HG02798 (cell line): ENCODE data around the gene NLGN1.
"Not testable (repeated sequence)": the region's sequence is repeated elsewhere in the genome, so short reads cannot be mapped to it uniquely, and the experiment has no call there.

Experiments
- ATAC-seq: cut with Tn5 transposase; IDR thresholded peaks from one replicate; pipeline ENCODE4 v1.9.1; 2021; ENCODE audit warnings: mild to moderate bottlenecking; ENCODE audit not compliant: unreplicated experiment, poor library complexity

NLGN1 gene

DNA sequence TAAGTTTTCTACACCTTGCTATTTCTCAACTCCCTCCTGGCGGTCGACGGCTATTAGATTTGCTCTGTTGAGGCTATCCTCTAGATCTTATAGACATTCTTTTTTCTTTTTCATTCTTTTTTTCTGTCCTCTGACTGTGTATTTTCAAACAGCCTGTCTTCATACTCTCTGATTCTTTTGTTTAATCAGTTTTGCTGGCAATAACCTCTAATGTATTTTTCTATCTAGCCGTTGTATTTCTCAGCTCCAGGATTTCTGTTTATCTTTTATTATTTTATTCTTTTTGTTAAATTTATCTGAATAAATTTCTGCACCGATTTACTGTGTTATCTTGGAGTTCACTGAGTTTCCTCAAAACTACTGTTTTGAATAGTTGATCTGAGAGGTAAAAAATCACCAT lies 31.5 kb downstream of the NLGN1 start:
- no peak for ATAC-seq

DNA sequence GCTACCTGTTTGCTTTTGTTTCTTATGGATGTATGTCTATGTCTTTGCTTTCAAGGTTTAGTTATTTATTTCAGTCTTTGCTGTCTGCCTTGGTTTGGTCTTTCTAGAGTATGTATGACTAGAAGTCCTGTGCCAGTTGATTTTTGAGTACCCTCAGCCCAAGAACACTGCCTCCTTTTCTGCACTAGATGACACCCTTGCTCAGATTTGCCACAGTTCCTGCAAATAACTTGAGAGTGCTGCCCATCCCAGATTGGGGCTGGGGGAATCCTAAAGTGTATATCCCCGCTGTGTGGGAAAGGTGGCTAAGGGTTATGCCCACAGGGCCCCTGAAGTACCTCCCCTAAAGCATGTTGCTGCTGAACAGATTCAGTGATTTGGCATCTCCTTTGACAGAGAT lies 32.0 kb downstream of the NLGN1 start:
- no peak for ATAC-seq

DNA sequence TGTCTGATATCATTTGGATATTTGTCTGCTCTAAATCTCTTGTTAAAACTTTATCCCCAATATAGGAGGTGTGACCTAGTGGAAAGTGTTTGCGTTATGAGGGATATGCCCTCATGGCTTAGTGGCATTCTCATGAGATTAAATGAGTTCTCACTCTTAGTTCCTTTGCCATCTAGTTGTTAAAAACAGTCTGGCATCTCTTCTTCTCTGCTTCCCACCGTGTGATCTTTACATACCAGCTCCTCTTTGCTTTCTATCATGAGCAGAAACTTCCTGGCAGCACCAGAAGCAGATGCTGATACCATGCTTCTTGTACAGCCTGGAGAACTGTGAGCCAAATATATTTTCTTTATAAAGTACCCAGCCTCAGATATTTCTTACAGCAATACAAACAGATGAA lies 33.0 kb downstream of the NLGN1 start:
- no peak for ATAC-seq

DNA sequence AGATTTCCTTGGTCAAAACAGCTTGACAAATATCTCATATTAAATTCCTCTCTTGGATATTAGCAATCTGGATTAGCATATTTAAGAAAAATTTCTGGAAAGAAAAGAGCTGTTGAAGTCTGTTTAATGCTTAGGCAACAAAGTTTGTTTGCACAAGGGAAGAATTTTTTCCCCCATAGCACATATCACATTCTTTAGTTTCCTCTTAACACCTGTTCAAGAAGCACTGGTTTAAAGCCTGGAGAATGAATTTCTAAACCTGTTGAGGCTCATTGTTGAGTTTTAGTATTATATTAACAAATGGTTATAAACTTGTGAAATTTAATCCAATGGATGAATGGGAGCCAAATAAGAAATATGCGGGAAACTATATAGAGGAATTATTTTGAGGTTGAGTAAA lies 41.5 kb downstream of the NLGN1 start:
- ATAC-seq, result no peak

DNA sequence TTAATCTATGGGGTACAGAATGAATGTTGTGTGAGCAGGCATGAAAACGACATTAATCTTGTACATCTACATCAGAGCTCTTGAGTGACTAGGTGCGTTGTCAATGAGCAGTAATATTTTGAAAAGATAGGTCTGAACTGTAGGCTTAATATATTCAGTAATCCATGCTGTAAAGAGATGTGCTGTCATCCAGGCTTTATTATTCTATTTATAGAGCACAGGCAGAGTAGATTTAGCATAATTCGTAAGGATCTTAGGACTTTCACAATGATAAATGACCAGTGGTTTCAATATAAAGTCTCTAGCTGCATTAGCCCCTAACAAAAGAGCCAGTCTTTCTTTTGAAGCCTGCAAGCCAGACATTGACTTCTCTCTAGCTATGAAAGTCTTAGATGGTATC lies 43.0 kb downstream of the NLGN1 start:
- ATAC-seq, result no peak

DNA sequence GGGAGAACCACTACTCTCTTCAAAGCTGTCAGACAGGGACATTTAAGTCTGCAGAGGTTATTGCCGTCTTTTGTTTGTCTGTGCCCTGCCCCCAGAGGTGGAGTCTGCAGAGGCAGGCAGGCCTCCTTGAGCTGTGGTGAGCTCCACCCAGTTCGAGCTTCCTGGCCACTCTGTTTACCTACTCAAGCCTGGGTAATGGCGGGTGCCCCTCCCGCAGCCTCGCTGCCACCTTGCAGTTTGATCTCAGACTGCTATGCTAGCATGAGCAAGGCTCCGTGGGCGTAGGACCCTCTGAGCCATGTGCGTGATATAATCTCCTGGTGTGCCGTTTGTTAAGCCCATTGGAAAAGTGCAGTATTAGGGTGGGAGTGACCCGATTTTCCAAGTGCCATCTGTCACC lies 54.0 kb downstream of the NLGN1 start:
- not testable (repeated sequence) for ATAC-seq

DNA sequence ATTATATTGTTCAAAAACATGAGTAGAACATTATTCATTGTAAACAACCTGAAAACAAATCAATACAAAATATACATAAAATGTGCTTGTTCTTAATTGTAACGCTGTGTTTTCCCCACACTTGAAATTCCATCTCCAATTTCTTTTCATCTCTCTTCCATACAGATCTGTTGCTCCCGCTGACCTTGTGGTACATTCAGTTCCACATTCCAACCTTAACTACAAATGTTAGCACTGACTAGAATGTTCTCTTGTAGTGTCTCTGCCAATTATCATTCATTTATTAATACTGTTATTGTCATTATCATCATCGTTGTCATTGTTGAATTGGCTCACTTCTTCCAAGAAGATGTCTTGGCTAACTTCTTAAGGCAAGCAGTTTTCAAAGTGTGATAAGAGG lies 65.7 kb downstream of the NLGN1 start:
- no peak for ATAC-seq

DNA sequence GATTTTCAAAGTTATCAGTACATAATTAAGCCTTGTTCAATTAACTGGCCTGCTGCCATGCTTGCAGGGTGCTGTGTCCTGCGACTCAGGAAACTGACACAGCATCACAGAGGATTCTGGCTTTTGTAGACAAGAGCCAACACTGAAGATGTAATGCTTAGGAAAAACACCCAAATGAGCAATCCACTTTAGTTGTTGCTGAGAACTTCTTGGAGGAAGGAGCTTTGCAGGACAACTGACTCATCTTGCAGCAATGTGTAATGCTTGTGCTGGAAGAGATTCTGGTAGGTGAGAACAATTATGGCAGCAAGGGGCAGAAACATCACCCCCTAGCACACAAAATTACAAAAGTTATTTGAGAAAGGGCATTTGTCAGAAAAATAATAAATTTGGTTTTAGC lies 67.6 kb downstream of the NLGN1 start:
- no peak for ATAC-seq

DNA sequence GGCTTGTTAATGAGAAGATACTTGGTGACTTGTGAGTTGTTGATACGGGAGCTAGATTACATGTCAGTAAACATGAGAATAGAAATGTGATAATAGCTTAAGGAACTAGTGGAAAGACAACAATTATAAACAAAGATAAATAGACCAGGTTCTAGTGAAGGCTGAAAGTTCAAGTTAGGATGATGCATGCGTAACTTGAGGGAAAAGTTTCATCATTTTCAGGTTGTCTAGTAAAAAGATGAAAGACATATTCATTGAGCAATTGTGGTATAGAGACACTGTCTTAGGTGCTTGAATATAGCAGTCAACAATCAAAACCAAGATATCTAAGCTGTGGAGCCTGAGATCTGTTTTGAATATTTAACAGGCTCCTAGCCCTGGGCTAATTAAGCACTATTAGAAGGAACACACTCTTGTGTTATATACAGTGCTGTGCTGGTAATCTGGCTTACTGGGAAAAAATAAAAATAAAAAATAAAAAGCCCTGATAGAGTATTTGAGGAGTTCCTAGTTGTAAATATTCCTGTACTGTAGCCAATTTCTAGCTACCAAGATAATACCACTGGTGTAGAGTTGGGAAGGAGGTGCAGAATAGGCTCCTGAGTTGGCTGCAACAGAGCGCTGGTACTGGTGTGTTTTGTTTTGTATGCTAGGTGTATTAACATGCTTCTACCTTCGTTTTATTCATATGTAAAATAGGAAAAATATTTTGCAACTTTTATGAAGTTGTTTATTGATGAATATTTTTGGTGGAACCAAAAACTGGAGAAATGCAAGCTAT lies 68.5 kb downstream of the NLGN1 start:
- ATAC-seq, result no peak

DNA sequence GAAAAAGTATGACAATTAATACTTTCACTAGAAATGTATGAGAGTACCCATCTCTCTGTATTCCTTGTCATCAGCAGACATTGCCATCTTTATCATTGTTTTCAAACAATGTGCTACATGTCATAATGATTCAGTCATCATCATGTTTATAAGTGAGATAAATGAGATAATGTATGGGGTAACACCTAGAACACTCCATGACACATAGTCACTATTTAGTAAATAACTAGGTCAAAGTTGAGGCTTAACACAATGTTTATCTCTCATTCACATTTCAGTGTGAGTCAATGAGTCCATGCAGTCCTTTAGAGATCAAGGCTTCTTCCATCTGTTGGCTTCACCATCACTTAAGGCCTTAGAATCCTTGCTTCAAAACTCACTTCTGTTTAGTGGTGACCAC lies 70.0 kb downstream of the NLGN1 start:
- ATAC-seq, result no peak

DNA sequence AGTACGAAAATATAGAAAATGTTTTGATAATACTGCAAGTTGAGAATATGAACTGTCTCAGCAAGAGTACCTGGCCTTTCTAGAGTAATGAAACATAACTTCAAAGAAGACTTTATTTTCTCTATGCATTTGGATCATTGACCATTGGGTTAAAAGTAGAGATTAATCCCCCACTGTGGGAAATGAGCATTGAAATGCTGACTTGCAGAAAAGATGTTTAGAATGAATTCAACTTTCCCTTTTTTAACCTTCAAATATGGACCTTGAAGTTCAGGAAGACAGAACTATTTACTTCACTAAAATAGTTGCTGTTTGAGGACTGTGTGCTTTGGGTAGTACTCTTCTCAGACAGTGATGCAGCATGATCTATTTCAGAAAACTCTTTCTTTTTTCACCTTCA lies 75.7 kb downstream of the NLGN1 start:
- no peak for ATAC-seq

DNA sequence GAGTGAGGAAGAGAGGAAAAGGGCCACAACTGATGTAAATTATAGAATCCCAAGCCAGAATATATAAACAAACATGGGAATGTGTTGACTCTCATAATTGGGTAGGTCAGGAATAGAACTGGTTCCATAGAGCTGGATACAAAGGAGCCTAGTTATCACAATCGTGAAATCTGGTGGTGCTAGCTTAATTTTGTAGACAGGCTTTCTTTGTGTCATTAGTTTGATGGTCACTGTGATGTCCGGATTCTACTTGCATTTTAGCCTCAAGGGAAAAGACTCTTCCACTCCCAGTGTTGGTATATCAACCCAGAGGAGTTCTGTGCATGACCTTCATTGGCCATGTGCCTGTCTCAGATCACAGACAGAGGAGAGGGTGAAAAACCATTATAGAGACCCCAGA lies 81.8 kb downstream of the NLGN1 start:
- ATAC-seq, result no peak

DNA sequence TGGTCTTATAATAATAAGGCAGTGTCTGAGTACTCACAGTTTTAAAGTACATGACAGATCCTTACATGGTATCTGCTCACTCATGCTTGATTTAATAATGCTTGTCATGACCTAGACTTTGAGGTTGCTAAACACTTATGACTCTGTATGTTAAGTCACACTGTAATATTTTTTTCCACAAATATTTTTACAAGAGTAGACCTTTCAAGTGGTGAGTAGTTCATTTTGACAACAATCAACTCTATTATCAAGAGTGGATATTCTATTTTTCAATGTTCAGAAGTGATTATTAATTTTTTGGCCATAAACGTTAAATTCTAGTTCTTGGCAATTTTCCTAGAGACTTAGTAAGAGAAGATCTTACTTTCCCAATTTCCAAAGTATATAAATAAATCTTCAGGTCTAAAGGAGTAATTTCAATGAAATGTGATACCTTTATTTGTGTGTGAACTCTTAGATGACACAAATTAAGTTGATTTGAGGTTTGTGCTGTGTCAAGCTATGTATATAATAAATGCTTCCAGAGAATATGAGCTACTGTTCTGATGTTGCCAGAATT lies 104.5 kb downstream of the NLGN1 start:
- ATAC-seq, result no peak

DNA sequence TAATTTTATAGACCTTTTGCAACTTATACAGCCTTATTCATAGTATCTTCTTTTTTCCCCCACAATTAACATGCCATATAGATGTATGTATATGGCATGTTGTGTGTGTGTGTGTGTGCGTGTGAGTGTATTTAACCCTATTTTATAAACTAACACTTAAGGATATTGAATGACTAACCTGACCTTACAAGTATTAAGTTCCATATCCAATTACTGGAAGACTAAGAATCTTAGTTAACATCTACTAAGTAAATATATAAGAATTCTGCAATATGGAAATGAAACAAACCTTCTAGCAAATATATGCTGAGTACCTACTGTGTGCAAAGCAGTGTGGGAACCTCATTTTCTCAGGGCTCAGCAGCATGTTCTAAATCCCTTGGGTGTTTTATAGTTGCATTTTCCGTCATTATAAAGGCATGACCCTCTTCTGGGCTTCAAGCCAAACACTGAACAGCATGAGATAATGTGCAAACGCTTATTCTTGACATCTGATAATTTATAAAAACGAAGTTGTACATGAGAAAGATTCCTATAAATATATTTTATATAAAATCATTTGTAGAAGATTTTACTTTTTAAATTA lies 105.5 kb downstream of the NLGN1 start:
- ATAC-seq, result no peak

DNA sequence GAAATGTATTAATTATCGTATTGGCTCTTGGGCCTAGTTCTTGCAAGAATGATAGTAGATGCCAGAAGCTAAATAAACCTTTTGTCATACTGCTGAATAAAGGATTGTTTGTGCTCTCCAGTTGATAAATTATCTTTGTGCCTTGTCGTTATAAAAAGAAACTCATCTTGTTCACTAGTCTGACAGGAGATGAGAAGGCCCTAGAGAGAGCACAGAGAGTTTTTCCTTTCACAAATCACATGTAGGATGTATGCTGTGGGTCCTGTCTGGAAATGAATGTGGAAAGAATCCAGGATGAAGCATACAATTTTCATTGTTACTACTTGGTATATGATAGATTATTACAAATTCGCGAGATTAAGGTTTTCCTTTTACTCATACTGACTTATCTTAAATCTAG lies 113.0 kb downstream of the NLGN1 start:
- no peak for ATAC-seq

DNA sequence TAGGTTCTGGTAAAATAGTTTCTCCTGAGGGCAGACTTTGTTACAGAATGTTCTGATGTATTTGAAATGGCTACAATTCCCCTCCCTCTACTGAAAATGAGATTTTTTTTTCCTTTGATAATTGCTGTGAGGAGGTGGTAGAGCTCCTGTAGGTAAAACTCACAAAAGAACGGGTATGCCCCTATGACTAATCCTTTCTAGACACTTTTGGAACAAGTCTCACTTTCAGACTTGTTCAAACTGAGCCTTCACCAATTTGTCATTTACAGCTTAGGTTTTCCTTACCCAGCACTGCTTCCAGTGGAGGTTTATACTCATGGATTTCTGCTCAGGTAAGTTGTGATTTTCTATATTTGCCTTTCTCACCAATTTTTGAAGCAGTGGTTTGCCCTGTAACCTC lies 115.6 kb downstream of the NLGN1 start:
- peak; percentile 78 for ATAC-seq

DNA sequence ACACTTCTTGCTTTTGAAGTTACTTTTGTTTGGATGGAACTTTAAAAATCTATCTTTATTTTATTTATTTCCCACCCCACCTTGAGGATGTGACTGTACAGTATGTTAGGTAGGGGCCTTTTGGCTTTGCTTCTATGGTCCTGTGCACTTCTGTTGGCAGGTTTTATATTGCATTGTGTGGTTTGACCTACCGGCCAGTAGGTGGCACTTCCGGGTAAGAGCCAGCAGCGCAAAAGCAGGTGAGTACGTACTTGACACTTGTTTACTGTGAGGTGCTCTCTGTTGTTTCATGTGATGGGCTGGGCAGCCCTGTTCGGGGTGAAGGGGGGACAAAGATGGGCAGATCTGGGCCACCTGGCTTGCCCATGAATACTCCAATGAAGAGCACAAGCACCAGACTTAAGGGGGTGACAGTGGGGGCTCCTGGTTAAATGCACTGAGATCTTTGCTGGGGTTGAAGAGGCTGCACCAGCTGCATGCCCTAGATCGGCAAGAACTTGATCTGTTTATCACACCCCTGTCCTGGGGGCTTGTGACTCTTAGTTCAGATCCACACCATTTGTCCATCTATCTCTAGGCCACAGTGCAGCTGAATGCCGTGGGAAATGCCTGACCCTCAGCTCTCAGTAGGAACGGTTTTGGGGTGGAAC lies 131.6 kb downstream of the NLGN1 start:
- peak; percentile 92 for ATAC-seq

DNA sequence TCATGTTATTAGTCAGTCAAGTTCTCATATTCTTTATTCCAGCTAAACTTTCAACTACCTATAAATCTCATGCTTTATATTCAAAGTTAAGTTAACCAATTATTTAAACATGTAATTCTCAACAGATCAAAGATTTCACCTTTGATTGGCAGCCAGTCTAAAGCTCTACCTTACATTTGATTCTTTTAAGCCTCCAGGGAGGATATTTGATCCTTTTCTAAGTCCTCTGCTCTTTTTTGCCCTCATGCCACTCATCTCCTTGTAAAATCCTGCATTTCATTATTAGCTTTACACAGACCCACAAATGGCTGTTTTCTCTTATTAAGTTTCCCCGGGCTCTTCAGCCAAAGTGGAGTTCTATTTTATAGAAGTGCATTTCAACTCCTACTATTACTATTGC lies 134.1 kb downstream of the NLGN1 start:
- no peak for ATAC-seq

DNA sequence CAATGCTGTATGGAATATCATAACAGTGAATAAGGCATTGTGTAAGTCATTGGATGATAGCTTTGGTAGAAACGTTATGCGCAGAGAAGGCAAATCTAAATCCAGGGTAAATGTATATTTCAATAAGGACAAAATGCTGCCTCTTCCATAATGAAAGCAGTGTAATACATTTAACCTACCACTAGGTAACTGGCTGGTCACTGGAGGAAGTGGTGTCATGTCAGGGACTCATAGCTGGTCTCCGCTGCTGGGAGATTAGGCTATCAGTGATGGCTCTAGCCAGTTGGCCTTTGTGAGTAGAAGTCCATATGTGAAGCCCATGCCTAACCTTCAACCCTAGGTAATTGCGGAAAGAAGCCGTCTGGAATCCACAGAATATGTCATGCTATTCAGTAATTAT lies 140.9 kb downstream of the NLGN1 start:
- no peak for ATAC-seq

DNA sequence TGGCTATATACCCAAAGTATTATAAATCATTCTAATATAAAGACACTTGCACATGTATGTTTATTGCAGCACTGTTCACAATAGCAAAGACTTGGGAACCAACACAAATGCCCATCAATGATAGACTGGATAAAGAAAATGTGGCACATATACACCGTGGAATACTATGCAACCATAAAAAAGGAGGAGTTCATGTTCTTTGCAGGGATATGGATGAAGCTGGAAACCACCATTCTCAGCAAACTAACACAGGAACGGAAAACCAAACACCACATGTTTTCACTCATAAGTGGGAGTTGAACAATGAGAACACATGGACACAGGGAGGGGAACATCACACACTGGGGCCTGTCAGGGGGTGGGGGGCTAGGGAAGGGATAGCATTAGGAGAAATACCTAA lies 148.0 kb downstream of the NLGN1 start:
- ATAC-seq, result not testable (repeated sequence)

DNA sequence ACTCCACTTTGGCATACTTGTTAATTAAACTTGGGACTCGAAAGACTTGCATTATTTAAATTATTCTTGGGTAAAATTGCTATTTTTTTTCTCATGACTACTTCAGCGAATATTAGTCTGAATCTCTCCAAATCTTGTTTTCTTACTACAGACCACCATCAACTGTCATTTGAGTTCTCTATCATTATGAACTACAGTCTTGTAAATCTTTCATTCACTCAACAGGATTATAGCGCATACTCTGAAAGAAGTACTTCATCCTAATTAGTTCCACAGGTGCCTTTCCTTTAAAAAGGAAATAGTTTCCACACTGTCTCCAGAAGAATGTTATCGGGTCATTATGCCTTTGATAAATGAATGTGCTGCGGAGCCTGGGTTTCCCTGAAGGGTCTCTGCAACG lies 149.5 kb downstream of the NLGN1 start:
- no peak for ATAC-seq

DNA sequence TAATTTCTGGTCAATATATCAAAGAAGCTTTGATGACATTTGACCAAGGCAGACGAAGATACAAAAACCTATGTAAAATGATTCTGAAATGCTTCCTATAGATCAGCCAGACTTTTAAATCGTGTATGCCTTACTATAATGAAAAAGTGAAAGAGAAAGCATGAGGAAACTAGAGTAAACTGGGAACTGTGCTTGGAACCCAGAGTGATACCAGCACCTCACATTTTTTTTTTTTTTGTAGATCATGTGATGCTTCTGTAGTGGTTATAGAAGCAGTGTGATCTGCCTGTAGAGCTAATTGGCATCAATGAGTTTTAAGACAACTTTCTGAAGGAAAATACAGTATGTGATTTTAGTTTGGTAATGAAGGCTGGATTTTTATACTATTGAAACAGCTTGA lies 150.7 kb downstream of the NLGN1 start:
- ATAC-seq, result no peak
